Measurements from ENCODE around the gene SIMC1.

Gene SIMC1

GRCh38 chr5:176394096-176394495 is 155.9 kb downstream of the SIMC1 start:
- no peak overlapping the region for H3K4me3 ChIP-seq (ENCODE audit: low read depth, low read length)
- TF ChIP-seq, protein P1, sequence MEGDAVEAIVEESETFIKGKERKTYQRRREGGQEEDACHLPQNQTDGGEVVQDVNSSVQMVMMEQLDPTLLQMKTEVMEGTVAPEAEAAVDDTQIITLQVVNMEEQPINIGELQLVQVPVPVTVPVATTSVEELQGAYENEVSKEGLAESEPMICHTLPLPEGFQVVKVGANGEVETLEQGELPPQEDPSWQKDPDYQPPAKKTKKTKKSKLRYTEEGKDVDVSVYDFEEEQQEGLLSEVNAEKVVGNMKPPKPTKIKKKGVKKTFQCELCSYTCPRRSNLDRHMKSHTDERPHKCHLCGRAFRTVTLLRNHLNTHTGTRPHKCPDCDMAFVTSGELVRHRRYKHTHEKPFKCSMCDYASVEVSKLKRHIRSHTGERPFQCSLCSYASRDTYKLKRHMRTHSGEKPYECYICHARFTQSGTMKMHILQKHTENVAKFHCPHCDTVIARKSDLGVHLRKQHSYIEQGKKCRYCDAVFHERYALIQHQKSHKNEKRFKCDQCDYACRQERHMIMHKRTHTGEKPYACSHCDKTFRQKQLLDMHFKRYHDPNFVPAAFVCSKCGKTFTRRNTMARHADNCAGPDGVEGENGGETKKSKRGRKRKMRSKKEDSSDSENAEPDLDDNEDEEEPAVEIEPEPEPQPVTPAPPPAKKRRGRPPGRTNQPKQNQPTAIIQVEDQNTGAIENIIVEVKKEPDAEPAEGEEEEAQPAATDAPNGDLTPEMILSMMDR (IDR thresholded peaks at IDR 0.05; ENCODE audit: low read depth, low read length) = no peak
- H3K9me3 ChIP-seq = no peaks in the 10 kb centered on the region
- no peak for DNase-seq
- no peaks in the 10 kb centered on the region for H3K27me3 ChIP-seq
- peaks cover 33% of the 10 kb centered on the region for H3K36me3 ChIP-seq
- peaks cover 9% of the 10 kb centered on the region; the same call in 1 of the 2 replicates for H3K4me1 ChIP-seq

GRCh38 chr5:176394881-176395675 is 156.9 kb downstream of the SIMC1 start:
- Histone ChIP-seq H3K36me3 (peaks cover 33% of the 10 kb centered on the region), H3K27me3 (no peaks in the 10 kb centered on the region), H3K9me3 (no peaks in the 10 kb centered on the region), H3K4me3 (ENCODE audit: low read depth, low read length) (no peak overlapping the region), H3K4me1 (peaks cover 9% of the 10 kb centered on the region; the same call in 1 of the 2 replicates)
- TF ChIP-seq, protein P1 (IDR thresholded peaks at IDR 0.05; ENCODE audit: low read depth, low read length) = no peak
- DNase-seq = peak; percentile 39
